ENCODE measurements around the gene SMIM8.
"Not testable (repeated sequence)": the region's sequence is repeated elsewhere in the genome, so short reads cannot be mapped to it uniquely, and the experiment has no call there.

The SMIM8 gene, protein sequence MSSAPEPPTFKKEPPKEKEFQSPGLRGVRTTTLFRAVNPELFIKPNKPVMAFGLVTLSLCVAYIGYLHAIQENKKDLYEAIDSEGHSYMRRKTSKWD

DNA sequence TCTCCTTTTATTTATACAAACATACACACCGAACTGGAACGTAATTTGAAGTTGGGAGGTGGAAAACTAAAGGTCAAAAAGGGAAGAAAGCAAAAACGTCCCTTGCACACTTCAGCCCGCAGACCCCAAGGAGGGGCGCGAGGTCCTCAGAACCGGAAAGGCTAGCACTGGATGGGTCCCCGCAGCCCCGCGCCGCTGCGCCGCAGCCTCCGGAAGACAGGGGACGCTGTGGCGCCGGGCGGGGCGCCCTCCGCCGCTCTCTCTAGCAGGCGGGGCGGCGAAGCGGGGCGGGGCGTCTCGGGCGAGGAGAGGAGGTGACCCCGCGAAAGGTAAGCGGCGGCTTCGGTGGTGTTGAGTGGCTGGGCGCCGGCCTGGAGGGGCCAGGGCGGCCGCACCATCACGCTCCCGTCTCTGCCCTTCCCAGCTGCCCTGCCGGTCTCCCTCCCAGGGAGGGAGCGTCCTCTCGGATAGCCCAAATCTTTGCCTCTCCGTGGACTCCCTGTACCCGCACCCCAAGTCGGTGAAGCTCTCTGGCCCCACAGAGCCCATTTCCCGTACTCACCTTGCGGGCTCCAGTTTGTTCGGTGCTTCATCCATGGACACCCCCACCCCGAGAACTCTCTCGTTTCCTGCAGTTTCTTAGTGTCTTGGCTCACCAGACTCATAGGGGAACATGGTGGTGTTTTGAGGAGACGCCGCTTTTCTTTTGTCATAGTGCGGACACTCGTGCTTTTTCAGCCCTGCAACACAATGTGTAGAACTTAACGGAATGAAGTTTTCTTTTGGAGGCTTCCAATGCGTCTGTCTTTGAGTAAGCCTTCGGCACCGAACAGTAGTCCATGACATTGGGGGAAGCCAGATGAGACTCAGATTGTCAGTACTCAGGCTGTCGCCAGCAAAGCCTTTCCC is at the start of gene SMIM8:
Gene SMIM8, plus strand, starts transcription at position 285 of the 909 bp plus-strand sequence. CDS start 14,444 bp downstream, outside the sequence.
- peak; percentile 87 for DNase-seq

GRCh38 chr6:87274660-87275274 is 47.6 kb upstream of the SMIM8 start:
- DNase-seq = no peak

- no peak for DNase-seq
Observed at GRCh38 chr6:87276624-87277023, 45.8 kb upstream of the SMIM8 start.

GRCh38 chr6:87277123-87277522 is 45.3 kb upstream of the SMIM8 start:
- no peak for DNase-seq

GRCh38 chr6:87279196-87279595 is 43.2 kb upstream of the SMIM8 start:
- DNase-seq = no peak

- no peak for DNase-seq
Observed at GRCh38 chr6:87281426-87281825, 41.0 kb upstream of the SMIM8 start.

GRCh38 chr6:87282743-87283142 is 39.6 kb upstream of the SMIM8 start:
- DNase-seq = no peak

- DNase-seq = no peak
Observed at GRCh38 chr6:87283461-87283860, 38.9 kb upstream of the SMIM8 start.

DNA sequence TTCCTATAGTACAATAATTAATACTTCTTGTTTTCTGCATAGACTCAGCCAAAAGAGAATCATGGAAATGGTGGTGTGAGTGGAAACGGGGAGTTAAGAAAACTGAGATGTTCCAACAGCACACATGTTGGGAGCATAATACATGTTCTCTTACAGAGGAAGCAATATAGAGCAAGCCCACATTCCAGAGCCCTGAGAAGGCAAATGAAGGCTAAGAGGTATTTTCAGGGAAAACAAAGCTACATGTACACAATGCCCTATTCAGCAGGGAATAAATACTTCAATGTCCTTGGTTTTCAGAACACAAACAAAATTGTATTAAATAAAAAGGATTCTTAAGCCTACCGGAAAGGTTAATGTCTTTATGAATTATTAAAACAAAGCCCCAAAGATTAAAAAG is 35.1 kb upstream of the SMIM8 start:
- DNase-seq = no peak

DNA sequence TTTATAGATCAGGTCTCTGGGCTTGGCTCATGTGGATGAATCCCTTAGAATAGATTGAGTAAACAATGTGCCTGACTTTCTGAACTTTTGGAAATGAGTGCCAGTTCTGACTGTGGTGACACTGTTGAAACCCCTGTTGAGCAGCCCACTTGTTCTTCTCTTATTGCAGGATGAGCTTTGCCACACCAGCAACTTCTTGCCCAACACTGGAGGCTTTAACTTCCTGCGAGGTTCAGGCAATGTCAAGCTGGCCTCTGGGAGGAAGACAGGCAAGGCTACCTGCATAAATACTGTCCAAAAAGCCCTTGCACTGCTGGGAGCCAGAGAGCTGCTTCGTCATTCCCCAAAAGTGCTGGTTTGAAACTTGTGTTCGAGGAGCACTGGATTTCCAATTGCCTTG is 32.8 kb upstream of the SMIM8 start:
- DNase-seq = no peak

- DNase-seq = no peak
Observed at GRCh38 chr6:87291883-87292282, 30.5 kb upstream of the SMIM8 start.

GRCh38 chr6:87293526-87293925 is 28.9 kb upstream of the SMIM8 start:
- DNase-seq = no peak

DNA sequence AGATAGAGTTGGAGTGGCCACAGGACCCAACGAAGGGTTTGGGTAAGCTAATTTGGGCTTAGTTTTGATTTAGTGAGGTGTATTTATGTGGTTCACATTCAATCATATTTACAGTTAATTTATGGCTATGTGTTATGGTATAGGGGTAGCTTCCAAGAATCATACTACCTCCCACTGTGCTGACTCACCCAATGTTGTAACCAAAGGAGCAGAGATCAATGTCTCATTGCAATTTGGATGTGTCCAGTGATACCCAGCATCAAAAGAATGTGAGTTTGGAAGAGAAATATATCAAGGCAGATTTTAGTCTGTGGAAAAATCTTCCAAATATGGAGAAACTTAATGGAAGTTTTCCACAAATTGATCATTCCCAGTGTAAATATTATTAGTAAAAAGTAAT is 25.3 kb upstream of the SMIM8 start:
- no peak for DNase-seq

DNA sequence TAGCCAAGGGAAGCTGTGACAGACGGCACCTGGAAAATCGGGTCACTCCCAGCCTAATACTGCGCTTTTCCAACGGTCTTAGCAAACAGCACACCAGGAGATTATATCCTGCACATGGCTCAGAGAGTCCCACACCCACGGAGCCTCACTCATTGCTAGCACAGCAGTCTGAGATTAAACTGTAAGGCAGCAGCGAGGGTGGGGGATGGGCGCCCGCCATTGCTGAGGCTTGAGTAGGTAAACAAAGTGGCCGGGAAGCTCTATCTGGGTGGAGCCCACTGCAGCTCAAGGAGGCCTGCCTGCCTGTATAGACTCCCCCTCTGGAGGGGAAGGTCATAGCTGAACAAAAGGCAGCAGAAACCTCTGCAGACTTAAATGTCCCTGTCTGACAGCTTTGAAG is 21.1 kb upstream of the SMIM8 start:
- DNase-seq = not testable (repeated sequence)

DNA sequence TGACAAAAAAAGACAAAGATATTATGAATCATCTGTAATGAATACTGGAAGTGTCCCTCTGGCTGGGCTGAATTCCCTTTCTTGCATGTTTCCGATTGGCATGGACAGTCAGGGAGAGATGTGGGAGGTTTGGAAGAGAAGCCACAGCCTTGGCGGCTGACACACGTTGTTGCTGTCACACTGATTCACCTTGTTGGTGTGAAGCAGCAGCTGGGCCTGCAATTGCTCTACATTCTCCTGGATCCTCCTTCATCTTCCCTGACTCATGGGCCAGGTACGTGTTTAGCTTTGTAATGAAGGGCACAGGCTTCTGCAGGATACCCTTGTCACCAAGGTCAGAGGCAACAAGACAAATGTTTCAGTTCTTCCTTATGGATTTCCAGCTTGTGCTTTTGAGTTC is 13.4 kb upstream of the SMIM8 start:
- DNase-seq = no peak

GRCh38 chr6:87312860-87313259 is 9.5 kb upstream of the SMIM8 start:
- DNase-seq = no peak

- DNase-seq = no peak
Observed at GRCh38 chr6:87315071-87315470, 7.3 kb upstream of the SMIM8 start.

GRCh38 chr6:87319271-87319987 is 3.0 kb upstream of the SMIM8 start:
- DNase-seq = no peak

- DNase-seq = not testable (repeated sequence)
Observed at GRCh38 chr6:87323880-87324279, 1.5 kb downstream of the SMIM8 start.

- no peak for DNase-seq
Observed at GRCh38 chr6:87330961-87331360, 8.6 kb downstream of the SMIM8 start.

DNA sequence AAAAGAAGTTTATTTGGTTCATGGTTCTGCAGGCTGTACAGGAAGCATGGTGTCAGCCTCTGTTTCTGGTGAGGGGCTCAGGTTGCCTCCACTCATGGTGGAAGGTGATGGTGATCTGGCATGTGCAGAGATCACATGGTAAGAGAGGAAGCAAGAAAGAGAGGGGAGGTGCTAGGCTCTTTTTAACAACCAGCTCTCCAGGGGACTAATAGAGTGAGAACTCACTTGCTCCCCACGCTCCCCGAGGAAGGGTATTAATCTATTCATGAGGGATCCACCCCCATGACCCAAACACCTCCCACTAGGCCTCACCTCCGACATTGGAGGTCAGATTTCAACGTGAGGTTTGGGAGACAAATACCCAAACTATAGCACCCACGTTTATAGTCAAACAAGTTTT is 10.6 kb downstream of the SMIM8 start:
- no peak for DNase-seq

GRCh38 chr6:87333591-87334181 is 11.3 kb downstream of the SMIM8 start:
- no peak for DNase-seq

DNA sequence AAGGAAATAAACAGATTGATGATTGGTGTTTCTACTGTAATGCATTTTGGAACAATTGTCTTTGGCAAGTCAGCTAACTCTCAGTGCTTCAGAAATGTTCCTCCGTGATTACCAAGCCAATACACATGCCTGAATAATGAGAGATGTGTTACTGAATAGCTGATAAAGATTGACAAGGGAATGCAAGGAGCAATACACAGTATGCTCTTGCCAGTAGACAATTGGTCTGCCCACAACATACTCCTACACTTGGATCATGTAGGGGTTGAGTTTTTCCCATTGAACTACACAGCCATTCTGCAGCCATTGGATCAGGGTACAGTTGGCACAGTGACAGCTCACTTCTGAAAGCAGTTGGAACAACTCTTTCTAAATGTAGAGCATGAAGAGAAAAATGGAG is 12.3 kb downstream of the SMIM8 start:
- no peak for DNase-seq
